Panc1 (cell line): ENCODE results near the gene ANKRD13A. TPM values are rescaled to one million over a fixed set of nuclear protein-coding genes. Genes with fewer than 3 reads are reported as not detected.
"Not testable (repeated sequence)": the region's sequence is repeated elsewhere in the genome, so short reads cannot be mapped to it uniquely, and the experiment has no call there.

Source experiments
- ATAC-seq: fragments of 200-7000 bp; cut with Tn5 transposase; 2 replicates; pipeline ENCODE4 v1.9.1; 2020; ENCODE audit warnings: mild to moderate bottlenecking, moderate library complexity
- BruUV-seq: library from RNA; stranded (reverse); fragments of 400-500 nt; replicated peaks from 2 replicates; lab custom pipeline; 2021; lab: Mats Ljungman, UMichigan
- CTCF ChIA-PET: fragments of 300-600 bp; sonication (Branson Sonifier 250); formaldehyde crosslinking; loops from one replicate; lab custom pipeline; 2022; ENCODE audit warnings: antibody characterized with exemption; lab: Charles Lee
- POLR2A ChIA-PET: fragments of 300-600 bp; sonication (Branson Sonifier 250); formaldehyde crosslinking; loops from one replicate; lab custom pipeline; 2022; ENCODE audit warnings: antibody characterized with exemption; lab: Charles Lee
- DNase-seq: peaks from one replicate; pipeline ENCODE4 v3.0.0-alpha.2; 2010; ENCODE audit warnings: low read depth, low spot score
- H3K27ac ChIP-seq: 2 replicates; pipeline ENCODE4 v1.5.1; 2011; ENCODE audit warnings: mild to moderate bottlenecking, low read length, inconsistent platforms
- H3K27me3 ChIP-seq: fragments of 200-500 bp; sonication (Bioruptor generic); 2 replicates; pipeline ENCODE4 v1.6.0; 2014; ENCODE audit warnings: low read length, inconsistent platforms; ENCODE audit not compliant: control insufficient read depth, insufficient read depth
- H3K36me3 ChIP-seq: fragments of 200-500 bp; sonication (Bioruptor generic); 2 replicates; pipeline ENCODE4 v1.5.1; 2014; ENCODE audit warnings: inconsistent platforms, mild to moderate bottlenecking, low read length, moderate library complexity; ENCODE audit not compliant: control insufficient read depth, insufficient read depth
- H3K4me1 ChIP-seq: 2 replicates; pipeline ENCODE4 v1.5.1; 2011; ENCODE audit warnings: inconsistent platforms, mild to moderate bottlenecking, low read length, moderate library complexity; ENCODE audit not compliant: control insufficient read depth, insufficient read depth
- H3K4me3 ChIP-seq, 2 experiments: 2 replicates each; pipeline ENCODE4 v1.5.1; 2011 to 2012; ENCODE audit warnings: low read depth in 2 of 2, low read length in 2 of 2, mild to moderate bottlenecking in 2 of 2, inconsistent platforms in 1 of 2, moderate library complexity in 1 of 2
- H3K9me3 ChIP-seq: fragments of 200-500 bp; sonication (Bioruptor generic); 2 replicates; pipeline ENCODE4 v1.5.1; 2014; ENCODE audit warnings: low read depth, mild to moderate bottlenecking, inconsistent platforms, low read length, moderate library complexity; ENCODE audit not compliant: control insufficient read depth, insufficient read depth
- CTCF ChIP-seq: fragments of 450-650 bp; IDR thresholded peaks from 2 replicates; pipeline ENCODE4 v1.5.1; 2017; ENCODE audit warnings: mild to moderate bottlenecking
- POLR2AphosphoS5 ChIP-seq: IDR thresholded peaks from 2 replicates; pipeline ENCODE4 v1.6.1; 2012; ENCODE audit warnings: mild to moderate bottlenecking, low read depth, low read length, moderate library complexity
- SIN3A ChIP-seq: IDR thresholded peaks from 2 replicates; pipeline ENCODE4 v1.6.1; 2012; ENCODE audit warnings: low read depth, mild to moderate bottlenecking, low read length, moderate library complexity, borderline replicate concordance; ENCODE audit not compliant: insufficient read depth
- TCF7L2 ChIP-seq: IDR thresholded peaks from 2 replicates; pipeline ENCODE4 v1.6.1; 2011; ENCODE audit warnings: mild to moderate bottlenecking, low read depth, low read length, inconsistent platforms
- in situ Hi-C: cut with HindIII; loops from 2 replicates; pipeline ENCODE4 v1.10.0; 2016; ENCODE audit warnings: low sequenced_read_pairs, low pct_unique_long_range_greater_than_20kb
- intact Hi-C: fragments of 100-400 bp; cut with micrococcal nuclease; formaldehyde crosslinking; loops from one replicate; pipeline ENCODE4 v1.10.0; 2022; ENCODE audit not compliant: unreplicated experiment
- total RNA-seq: library from RNA; stranded (reverse); gene quantifications from one replicate; pipeline ENCODE4 v1.2.1, GENCODE V29; 2021; ENCODE audit not compliant: unreplicated experiment
- TF ChIP-seq, protein P1 (sequence below), 2 experiments: IDR thresholded peaks; 2 replicates each; pipeline ENCODE4 v1.6.1; 2011 to 2012; ENCODE audit warnings: low read depth in 2 of 2, control low read depth in 1 of 2, low read length in 1 of 2, mild to moderate bottlenecking in 1 of 2, moderate library complexity in 1 of 2; ENCODE audit not compliant: insufficient read depth in 1 of 2

The ANKRD13A gene
- total RNA-seq, 1 experiment from 2014 or later = 34.4 TPM

GRCh38 chr12:110071967-110072366, 72.7 kb downstream of the ANKRD13A start:
- no TSS peak for BruUV-seq
- intact Hi-C loops = no loop called here
- no peak for DNase-seq

DNA sequence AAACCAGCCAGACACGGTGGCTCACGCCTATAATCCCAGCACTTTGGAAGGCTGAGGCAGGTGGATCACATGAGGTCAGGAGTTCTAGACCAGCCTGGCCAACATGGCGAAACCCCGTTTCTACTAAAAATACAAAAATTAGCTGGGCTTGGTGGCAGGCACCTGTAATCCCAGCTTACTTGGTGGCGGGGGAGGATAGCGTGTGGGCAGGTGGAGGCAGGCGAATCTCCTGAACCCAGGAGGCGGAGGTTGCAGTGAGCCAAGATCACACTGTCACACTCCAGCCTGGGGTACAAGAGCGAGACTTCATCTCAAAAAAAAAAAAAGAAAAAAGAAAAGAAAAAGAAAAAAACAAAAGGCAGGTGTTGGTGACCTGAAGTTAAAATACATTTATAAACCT, 73.4 kb downstream of the ANKRD13A start:
- H3K4me1 ChIP-seq, H3K27me3 ChIP-seq, intact Hi-C loops, DNase-seq, ATAC-seq, H3K9me3 ChIP-seq, H3K27ac ChIP-seq, in situ Hi-C loops, POLR2A ChIA-PET, BruUV-seq, H3K36me3 ChIP-seq, CTCF ChIA-PET: not testable (repeated sequence)
- peak overlapping the region in 1 of 2 experiments; percentile 57; a peak in 2 of 4 replicates for H3K4me3 ChIP-seq

More at GRCh38 chr12:110071967-110072366, 72.7 kb downstream of the ANKRD13A start:
- POLR2A ChIA-PET = no interaction called here
- in situ Hi-C loops = no loop called here
- no peaks in the 10 kb centered on the region for H3K4me1 ChIP-seq
- H3K4me3 ChIP-seq = no peak overlapping the region
- TF ChIP-seq CTCF (no peak), TCF7L2 (no peak), POLR2AphosphoS5 (no peak), SIN3A (no peak)
- TF ChIP-seq, protein P1, sequence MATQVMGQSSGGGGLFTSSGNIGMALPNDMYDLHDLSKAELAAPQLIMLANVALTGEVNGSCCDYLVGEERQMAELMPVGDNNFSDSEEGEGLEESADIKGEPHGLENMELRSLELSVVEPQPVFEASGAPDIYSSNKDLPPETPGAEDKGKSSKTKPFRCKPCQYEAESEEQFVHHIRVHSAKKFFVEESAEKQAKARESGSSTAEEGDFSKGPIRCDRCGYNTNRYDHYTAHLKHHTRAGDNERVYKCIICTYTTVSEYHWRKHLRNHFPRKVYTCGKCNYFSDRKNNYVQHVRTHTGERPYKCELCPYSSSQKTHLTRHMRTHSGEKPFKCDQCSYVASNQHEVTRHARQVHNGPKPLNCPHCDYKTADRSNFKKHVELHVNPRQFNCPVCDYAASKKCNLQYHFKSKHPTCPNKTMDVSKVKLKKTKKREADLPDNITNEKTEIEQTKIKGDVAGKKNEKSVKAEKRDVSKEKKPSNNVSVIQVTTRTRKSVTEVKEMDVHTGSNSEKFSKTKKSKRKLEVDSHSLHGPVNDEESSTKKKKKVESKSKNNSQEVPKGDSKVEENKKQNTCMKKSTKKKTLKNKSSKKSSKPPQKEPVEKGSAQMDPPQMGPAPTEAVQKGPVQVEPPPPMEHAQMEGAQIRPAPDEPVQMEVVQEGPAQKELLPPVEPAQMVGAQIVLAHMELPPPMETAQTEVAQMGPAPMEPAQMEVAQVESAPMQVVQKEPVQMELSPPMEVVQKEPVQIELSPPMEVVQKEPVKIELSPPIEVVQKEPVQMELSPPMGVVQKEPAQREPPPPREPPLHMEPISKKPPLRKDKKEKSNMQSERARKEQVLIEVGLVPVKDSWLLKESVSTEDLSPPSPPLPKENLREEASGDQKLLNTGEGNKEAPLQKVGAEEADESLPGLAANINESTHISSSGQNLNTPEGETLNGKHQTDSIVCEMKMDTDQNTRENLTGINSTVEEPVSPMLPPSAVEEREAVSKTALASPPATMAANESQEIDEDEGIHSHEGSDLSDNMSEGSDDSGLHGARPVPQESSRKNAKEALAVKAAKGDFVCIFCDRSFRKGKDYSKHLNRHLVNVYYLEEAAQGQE (IDR thresholded peaks at IDR 0.05; ENCODE audit: insufficient read depth in 1 of 2, low read depth in 2 of 2, low read length in 1 of 2) = no peak
- no peaks in the 10 kb centered on the region for H3K9me3 ChIP-seq
- no peak for ATAC-seq
- H3K36me3 ChIP-seq = no peaks in the 10 kb centered on the region
- no peaks in the 10 kb centered on the region for H3K27me3 ChIP-seq
- CTCF ChIA-PET = no interaction called here
- H3K27ac ChIP-seq = no peak overlapping the region

- Histone ChIP-seq H3K27me3 (no peaks in the 10 kb centered on the region), H3K4me3 (peak overlapping the region; percentile 18 to 57), H3K4me1 (no peaks in the 10 kb centered on the region), H3K9me3 (no peaks in the 10 kb centered on the region), H3K27ac (no peak overlapping the region), H3K36me3 (no peaks in the 10 kb centered on the region)
- CTCF ChIA-PET = no interaction called here
- intact Hi-C loops (no loop called here), in situ Hi-C loops (no loop called here)
- DNase-seq = no peak
- TF ChIP-seq, protein P1 (IDR thresholded peaks at IDR 0.05; ENCODE audit: insufficient read depth in 1 of 2, low read depth in 2 of 2, low read length in 1 of 2) = no peak
- no peak for TF ChIP-seq TCF7L2
- TF ChIP-seq CTCF = no peak
- peak; percentile 69 for ATAC-seq
- POLR2A ChIA-PET = no interaction called here
- no TSS peak for BruUV-seq
These were observed 74.0 kb downstream of the ANKRD13A start for GRCh38 chr12:110073049-110073831.
